ENCODE data around the gene EN2.

GRCh38 chr7:155462163-155462735 lies 4.3 kb downstream of the EN2 start:
- TF ChIP-seq CTCF (IDR thresholded peaks at IDR 0.05) (no peak), ESRRA (IDR thresholded peaks at IDR 0.05; ENCODE audit: borderline replicate concordance, low read length) (no peak), MYC (IDR thresholded peaks at IDR 0.05; ENCODE audit: borderline replicate concordance, low read length) (no peak), CEBPB (IDR thresholded peaks at IDR 0.05) (no peak), EHMT2 (IDR thresholded peaks at IDR 0.05; ENCODE audit: low read depth) (no peak), REST (IDR thresholded peaks at IDR 0.05) (no peak), MAX (IDR thresholded peaks at IDR 0.05) (no peak), POLR2A (IDR thresholded peaks at IDR 0.05; ENCODE audit: low read length) (no peak)
